Measurements from ENCODE around the gene COA3.

GRCh38 chr17:42748202-42748907 lies 50.1 kb downstream of the COA3 start:
- TF ChIP-seq POLR2A (IDR thresholded peaks at IDR 0.05): no peak
- no peak for TF ChIP-seq CTCF (IDR thresholded peaks at IDR 0.05)

Data from esophagus squamous epithelium (tissue), 4 donors.